ENCODE measurements around the gene GRIN1.

DNA sequence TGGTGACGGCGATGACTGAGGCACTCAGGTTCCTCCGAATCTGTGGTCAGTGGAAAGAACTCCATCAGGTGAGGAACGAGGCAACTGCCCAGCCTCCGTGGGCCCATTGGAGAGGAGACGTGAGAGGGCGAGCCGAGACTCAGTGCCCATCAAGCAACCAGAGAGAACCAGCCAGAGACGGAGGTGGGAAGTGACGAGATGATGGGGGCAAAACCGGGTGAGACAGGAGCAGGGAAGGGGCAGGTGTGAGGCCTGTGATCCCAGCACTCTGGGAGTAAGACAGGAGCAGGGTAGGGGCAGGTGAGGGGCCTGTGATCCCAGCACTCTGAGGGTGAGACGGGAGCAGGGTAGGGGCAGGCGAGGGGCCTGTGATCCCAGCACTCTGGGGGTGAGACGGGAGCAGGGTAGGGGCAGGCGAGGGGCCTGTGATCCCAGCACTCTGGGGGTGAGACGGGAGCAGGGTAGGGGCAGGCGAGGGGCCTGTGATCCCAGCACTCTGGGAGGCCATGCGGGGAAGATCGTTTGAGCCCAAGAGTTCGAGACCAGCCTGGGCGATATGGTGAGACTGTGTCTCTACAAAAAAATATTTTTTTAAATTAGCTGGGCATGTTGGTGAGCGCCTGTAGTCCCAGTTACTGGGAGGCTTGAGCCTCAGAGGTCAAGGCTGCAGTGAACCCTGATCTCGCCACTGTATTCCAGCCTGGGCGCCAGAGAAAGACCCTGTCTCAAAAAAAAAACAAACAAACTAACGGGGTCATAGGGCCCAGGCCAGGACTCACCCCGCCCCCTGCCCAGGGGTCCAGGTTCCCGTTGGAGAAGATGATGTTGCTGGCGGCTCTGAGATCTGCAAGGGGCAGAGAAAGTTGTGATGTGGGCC, 27.8 kb upstream of the GRIN1 start:
- TF ChIP-seq CHD2 (IDR thresholded peaks at IDR 0.05; ENCODE audit: borderline replicate concordance, low read depth, low read length) (no peak), ETV6 (conservative IDR thresholded peaks at IDR 0.05 in 1 of 2, IDR thresholded peaks at IDR 0.05 in 1 of 2; ENCODE audit: borderline replicate concordance in 1 of 2, low read depth in 1 of 2) (no peak)
